ENCODE results near the gene EMC9.

Gene EMC9

GRCh38 chr14:24113379-24113800 is 28.0 kb downstream of the EMC9 start:
- TF ChIP-seq REST (IDR thresholded peaks at IDR 0.05; ENCODE audit: insufficient read depth in 1 of 2, low read depth in 2 of 2, low read length in 2 of 2) (no peak), FOXP2 (optimal IDR thresholded peaks at IDR 0.05; ENCODE audit: borderline replicate concordance, extremely low read depth, extremely low read length, insufficient read depth) (no peak)

DNA sequence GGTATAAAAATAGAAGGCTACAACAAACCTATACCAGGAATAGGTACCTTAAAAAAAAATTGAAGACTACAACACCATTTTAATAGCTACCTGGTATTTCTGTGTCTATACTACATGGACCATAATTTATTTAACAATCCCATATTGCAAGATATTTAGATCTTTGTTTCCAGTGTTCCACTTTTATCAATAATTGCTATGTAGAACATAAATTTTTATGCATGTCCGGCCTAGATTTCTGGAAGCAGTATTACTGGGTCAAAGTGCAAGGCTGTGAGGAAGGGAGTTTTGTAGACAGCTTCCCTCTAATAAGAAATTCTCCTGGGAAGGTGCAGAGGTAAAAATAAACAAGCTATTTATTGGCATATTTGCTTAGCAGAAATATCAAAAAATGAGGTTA is 30.9 kb downstream of the EMC9 start:
- TF ChIP-seq POLR2AphosphoS5 (IDR thresholded peaks at IDR 0.05; ENCODE audit: low read depth, low read length) (no peak), TAF1 (IDR thresholded peaks at IDR 0.05; ENCODE audit: borderline replicate concordance, insufficient read depth, low read length) (no peak), FOXP2 (optimal IDR thresholded peaks at IDR 0.05; ENCODE audit: borderline replicate concordance, extremely low read depth, extremely low read length, insufficient read depth) (no peak), SIN3A (IDR thresholded peaks at IDR 0.05; ENCODE audit: borderline replicate concordance, insufficient read depth, low read length) (no peak), REST (IDR thresholded peaks at IDR 0.05; ENCODE audit: insufficient read depth in 1 of 2, low read depth in 2 of 2, low read length in 2 of 2) (no peak)

GRCh38 chr14:24110060-24110459 is 31.3 kb downstream of the EMC9 start:
- TF ChIP-seq SIN3A (IDR thresholded peaks at IDR 0.05; ENCODE audit: borderline replicate concordance, insufficient read depth, low read length), result no peak
- no peak for TF ChIP-seq TAF1 (IDR thresholded peaks at IDR 0.05; ENCODE audit: borderline replicate concordance, insufficient read depth, low read length)
- TF ChIP-seq FOXP2 (optimal IDR thresholded peaks at IDR 0.05; ENCODE audit: borderline replicate concordance, extremely low read depth, extremely low read length, insufficient read depth), result no peak
- no peak for TF ChIP-seq POLR2AphosphoS5 (IDR thresholded peaks at IDR 0.05; ENCODE audit: low read depth, low read length)
- TF ChIP-seq REST (IDR thresholded peaks at IDR 0.05; ENCODE audit: insufficient read depth in 1 of 2, low read depth in 2 of 2, low read length in 2 of 2), result no peak

- TF ChIP-seq REST (IDR thresholded peaks at IDR 0.05; ENCODE audit: insufficient read depth in 1 of 2, low read depth in 2 of 2, low read length in 2 of 2) (no peak), SIN3A (IDR thresholded peaks at IDR 0.05; ENCODE audit: borderline replicate concordance, insufficient read depth, low read length) (no peak), POLR2AphosphoS5 (IDR thresholded peaks at IDR 0.05; ENCODE audit: low read depth, low read length) (no peak), FOXP2 (optimal IDR thresholded peaks at IDR 0.05; ENCODE audit: borderline replicate concordance, extremely low read depth, extremely low read length, insufficient read depth) (no peak), TAF1 (IDR thresholded peaks at IDR 0.05; ENCODE audit: borderline replicate concordance, insufficient read depth, low read length) (no peak)
These were observed 33.0 kb downstream of the EMC9 start for GRCh38 chr14:24108336-24108874.

GRCh38 chr14:24106672-24107271 is 34.6 kb downstream of the EMC9 start:
- TF ChIP-seq POLR2AphosphoS5 (IDR thresholded peaks at IDR 0.05; ENCODE audit: low read depth, low read length), result no peak
- TF ChIP-seq REST (IDR thresholded peaks at IDR 0.05; ENCODE audit: insufficient read depth in 1 of 2, low read depth in 2 of 2, low read length in 2 of 2), result no peak
- TF ChIP-seq FOXP2 (optimal IDR thresholded peaks at IDR 0.05; ENCODE audit: borderline replicate concordance, extremely low read depth, extremely low read length, insufficient read depth), result no peak
- no peak for TF ChIP-seq SIN3A (IDR thresholded peaks at IDR 0.05; ENCODE audit: borderline replicate concordance, insufficient read depth, low read length)
- TF ChIP-seq TAF1 (IDR thresholded peaks at IDR 0.05; ENCODE audit: borderline replicate concordance, insufficient read depth, low read length), result no peak

Measured in PFSK-1 (cell line).